ENCODE data around the gene CISTR.
"Not testable (repeated sequence)": the region's sequence is repeated elsewhere in the genome, so short reads cannot be mapped to it uniquely, and the experiment has no call there.

The CISTR gene

DNA sequence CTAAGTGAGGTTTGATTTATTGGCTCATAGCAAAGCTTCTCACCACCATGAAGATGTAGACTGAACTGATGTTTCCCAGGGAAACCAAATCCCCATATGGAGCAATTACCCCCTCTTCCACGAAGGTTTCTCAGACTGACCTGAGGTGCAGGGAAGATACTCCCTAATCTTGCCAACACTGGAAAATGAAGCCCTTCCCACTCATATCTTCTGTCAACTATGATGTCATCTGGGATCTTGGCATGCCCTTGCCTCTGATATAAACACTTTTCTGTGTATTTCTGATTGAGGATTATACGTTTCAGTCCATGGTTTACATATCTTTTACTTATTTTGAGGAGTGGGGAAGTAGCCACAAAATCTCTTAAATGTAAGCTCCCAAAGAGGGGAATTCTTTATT lies 14.1 kb upstream of the CISTR start:
- in situ Hi-C loops (cut with MboI; ENCODE audit: low sequenced_read_pairs) = no loop called here

DNA sequence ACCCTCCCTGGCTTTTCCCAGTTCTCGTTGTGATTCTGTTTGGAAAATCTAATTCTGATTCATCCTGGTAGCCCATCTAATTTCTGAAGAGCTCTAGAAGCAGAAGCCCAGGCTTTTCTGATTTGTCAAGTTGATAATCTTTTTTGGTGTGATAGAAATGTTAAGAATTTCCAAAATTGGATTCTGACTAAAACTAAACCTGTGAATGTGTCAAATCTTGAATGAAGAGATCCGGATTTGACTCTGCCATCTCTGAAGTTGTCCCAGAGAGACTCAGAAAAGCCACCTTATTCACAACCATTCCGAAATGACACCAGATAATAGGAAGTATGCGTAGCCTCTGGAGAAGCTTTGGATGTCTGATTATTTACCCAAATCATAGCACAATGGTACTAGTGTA lies 12.8 kb upstream of the CISTR start:
- in situ Hi-C loops (cut with MboI; ENCODE audit: low sequenced_read_pairs) = no loop called here

DNA sequence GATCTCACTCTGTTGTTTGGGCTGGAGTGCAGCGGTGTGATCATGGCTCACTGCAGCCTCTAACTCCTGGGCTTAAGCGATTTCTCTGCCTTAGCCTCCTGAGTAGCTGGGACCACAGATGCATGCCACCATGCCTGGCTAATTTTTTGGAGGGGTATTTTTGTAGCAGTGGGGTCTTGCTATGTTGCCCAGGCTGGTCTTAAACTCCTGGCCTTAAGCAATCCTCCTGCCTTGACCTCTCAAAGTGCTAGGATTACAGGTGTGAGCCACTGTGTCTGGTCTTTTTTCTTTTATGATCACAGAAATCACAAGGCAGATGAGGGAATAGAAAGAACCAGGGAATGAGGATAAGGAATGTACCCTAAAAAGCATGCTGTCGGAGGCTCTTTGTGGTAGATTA lies 11.0 kb upstream of the CISTR start:
- in situ Hi-C loops (cut with MboI; ENCODE audit: low sequenced_read_pairs) = not testable (repeated sequence)

DNA sequence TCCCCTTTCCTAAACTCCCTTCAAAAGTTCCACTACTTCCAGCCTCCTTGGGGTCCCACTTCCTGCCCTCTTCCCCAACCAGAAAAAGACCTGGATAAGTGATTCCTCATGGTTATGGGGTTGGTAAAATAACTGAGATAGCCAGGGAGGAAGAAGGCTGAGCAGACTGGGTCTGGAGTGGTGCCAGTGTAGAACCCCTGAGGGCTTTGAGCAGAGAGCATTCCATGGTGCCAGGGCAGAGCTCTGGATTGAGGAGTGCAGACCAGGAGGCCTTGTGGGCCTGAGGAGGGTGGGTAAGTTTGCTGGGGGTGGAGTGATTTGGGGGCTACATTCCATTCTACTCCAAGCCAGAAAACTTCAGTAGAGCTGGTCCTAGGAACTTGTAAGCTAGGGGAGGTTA lies 9.5 kb upstream of the CISTR start:
- in situ Hi-C loops (cut with MboI; ENCODE audit: low sequenced_read_pairs) = no loop called here

DNA sequence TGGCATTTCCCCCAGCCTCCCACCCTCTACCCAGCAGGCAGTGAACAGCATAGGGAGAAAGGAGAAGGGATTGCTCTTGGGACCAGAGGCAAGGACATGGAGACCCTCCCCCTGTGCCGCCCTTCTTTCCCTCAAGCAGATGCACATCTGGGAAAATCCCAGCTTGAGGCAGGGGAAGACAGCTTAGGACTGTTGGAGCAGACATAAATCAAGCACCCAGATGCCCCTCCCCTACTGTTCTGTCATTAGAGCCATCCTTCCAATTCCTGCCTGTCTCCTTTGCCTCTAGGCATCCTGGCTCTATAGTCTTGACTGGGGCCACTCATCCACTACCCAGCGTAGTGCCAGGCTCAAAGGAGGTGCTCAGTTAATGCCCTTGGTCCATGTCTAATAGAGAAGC lies 7.5 kb upstream of the CISTR start:
- in situ Hi-C loops (cut with MboI; ENCODE audit: low sequenced_read_pairs) = no loop called here

DNA sequence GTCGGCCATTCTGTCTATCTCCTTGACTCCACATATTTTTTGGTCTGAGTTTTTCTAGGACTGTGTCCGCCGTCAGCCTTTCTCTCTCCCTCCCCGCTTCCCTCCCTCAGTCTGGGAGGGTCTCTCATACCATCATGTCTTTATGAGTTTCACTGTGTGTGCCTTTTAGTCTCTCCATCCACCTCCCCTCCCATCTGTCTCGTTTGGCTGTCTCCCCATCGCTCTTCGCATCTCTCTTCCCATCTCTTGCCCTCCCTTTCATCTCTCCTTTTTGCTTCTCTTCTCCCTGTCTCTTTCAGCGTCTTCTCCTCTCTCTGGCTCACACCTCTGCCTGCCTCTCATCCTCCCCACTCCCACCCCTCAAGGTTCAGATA lies 6.9 kb upstream of the CISTR start:
- in situ Hi-C loops (cut with MboI; ENCODE audit: low sequenced_read_pairs) = no loop called here

DNA sequence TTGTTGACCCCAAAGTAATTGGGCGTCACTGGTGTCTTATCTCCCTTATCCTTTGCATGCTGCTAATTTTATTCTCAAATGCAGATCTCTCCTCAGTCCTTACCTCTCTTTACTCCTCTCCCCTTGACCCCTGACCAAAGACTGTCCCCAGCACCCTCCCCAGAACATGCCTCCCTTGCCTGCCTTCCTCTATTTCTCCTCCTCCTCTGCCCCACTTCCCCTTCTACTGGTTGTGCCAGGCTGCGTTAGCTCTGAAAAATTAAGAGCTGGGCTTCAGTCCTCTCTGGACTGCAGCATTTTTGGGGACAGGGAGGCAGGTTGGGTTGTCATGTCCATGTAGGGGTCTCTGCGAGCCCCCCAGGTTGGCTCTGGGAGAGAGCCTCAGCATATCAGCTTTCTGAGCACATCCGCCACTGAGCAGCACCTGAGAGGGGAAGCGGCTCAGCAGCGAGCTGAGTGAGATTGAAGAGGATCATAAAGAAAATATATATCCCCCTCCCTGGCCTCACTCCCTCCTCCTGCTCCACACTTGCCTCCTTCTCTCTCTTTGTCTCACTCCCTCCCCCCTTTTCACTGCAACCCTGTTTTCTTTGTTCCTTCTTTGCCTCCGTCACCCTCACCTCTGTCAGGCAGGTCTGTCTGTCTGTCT lies 6.4 kb upstream of the CISTR start:
- in situ Hi-C loops (cut with MboI; ENCODE audit: low sequenced_read_pairs) = no loop called here

DNA sequence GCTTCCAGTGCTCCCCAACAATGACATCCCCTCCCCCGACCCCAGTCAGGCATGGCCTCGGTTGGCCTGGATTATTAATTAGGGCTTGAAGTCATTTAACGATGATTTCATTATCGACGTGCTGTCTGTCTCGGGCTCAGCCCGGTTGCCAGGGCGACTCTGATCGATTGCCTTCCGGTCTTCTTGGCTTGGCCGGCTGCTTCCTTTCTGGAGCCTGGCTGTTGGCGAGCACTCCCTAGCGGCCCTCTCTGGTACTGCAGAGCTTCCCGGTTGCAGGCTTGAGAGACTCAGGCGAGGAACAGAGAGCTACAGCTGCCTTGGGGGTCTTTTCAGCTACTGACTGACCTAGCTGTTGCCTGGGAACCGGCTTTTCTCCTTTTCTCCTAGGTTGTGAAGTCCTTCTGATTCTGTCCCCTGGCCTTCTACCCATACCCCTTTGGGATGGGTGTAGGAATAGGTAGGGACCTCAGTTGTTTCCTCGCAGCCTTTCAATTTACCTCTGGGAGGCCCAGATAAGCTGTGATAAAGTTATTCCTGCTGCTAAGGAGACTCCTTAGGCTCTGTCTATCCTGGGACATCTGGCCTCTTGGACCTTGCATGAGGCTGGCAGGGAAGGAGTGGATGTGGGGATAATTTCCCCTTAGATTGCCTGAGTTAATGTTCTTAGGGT lies 5.5 kb upstream of the CISTR start:
- in situ Hi-C loops (cut with MboI; ENCODE audit: low sequenced_read_pairs) = no loop called here

DNA sequence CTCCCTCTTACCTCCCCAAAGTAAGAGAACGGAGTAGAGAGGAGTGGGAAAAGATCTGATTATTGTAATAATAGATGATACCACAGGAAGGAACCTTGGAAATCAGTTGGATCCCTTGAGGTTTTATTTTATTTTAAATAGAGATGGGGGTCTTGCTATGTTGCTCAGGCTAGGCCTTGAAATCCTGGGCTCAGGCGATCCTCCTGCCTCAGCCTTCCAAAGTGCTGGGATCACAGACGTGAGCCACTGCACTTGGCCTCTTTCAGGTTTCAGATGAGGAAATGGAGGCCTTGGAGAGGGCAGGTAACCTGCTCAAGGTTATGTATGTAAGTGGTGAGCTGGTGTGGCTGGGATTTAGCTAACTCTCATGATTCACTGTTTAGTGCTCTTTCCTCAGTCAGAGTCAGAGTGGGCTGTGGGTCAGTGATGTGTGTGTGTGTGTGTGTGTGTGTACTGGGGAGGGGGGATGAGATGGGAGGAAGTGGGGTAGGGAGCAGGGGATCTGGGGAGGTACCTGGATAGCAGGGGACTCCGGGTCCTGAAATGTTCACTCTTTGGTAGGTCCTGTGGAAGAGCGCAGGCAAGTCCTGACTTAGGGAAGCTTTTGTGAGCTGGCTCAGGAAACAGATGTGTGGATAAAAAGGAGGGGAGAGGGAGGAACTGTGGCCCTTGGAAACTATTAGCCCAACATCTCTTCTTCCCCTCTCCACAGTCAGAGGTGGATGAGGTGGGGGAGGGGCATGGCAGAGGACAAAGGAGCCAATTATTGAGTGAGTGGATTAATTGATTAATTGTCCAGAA lies 4.7 kb upstream of the CISTR start:
- in situ Hi-C loops (cut with MboI; ENCODE audit: low sequenced_read_pairs) = no loop called here

DNA sequence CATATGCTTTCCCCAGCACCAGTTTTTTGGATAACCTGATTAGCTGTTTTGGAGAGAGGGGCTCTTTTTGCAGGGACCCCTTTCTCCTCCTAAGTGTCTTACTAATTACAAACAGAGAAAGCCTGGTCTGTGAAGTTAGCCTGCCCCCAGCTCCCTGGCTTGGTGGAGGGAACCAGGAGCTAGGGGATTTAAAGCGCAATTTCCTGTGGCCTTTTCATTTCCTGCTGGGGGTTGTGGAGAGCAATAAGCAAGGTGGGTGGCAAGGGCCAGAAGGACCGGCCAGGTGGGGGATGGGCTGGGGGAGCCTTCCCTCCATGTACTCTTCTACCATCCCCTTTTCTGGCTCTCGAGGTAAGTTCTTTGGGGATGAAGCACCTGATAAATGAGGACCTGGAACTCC lies 4.1 kb upstream of the CISTR start:
- in situ Hi-C loops (cut with MboI; ENCODE audit: low sequenced_read_pairs) = no loop called here

DNA sequence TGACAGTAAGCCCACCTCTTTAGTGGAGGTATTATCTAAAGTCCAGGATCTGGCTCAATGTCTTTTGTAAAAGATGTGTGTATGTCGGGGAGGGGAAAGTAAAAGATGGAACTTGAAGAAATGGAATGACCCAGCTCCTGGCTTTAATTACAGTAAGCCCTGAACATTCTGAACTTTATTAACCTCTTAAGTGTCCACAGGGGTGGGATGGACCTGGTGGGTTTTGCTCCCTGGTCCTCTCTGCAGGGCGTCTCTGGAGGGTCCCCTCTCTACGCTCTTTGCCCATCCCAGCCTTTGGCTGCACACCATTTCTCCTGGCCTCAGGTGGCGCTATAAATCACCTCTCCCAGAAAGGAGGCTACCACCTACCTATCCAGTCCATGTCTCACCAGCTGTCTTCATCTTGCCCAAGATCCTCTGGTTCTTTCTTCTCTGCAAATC lies 3.7 kb upstream of the CISTR start:
- in situ Hi-C loops (cut with MboI; ENCODE audit: low sequenced_read_pairs) = no loop called here

DNA sequence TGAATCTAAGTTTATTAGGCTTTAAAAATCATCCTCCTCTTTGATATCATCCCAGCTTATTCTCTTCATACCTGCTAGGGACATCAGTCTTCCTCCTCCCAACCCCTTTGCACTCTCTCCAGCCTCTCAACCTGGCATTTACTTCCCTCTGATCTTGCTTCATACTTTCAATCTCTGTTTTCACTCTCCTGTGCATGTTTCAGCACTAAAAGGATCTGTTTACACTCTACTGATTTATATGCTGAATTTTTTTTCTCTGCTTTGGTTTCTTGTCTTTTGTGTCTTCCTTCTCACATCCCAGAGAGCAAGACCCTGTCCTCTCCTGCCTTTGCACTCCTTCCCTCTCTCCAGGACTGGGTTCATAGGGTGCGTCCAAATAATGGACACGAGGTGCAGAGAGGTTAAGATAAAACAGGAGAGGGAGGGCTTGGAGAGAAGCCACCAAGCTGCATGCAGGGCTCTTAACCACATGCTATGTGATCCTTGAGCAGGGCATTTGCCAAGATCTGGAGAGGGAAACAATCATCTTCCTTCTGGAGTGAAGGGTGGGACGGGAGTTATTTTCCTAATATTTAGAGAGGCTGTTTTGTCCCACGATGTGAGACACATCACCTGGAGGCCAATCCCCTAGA lies 3.0 kb upstream of the CISTR start:
- in situ Hi-C loops (cut with MboI; ENCODE audit: low sequenced_read_pairs) = no loop called here

DNA sequence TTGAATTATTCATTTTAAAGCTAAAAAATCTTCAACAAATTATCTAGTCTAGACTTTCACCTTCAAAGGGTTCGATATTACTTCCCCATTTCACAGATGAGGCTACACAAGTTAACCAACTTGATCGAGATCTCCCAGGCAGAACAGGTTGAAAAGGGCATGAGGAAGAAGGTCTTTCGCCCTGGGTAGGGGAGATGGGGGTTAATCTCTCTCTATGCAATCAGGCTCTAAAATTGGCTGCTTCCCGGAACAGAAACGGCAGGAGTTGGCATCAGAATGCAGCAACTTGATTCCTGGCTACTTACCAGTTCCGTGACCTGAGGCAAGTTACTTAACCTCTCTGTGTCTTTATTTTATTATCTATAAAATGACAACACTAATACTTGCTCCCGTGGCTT lies 2.4 kb upstream of the CISTR start:
- in situ Hi-C loops (cut with MboI; ENCODE audit: low sequenced_read_pairs) = no loop called here

DNA sequence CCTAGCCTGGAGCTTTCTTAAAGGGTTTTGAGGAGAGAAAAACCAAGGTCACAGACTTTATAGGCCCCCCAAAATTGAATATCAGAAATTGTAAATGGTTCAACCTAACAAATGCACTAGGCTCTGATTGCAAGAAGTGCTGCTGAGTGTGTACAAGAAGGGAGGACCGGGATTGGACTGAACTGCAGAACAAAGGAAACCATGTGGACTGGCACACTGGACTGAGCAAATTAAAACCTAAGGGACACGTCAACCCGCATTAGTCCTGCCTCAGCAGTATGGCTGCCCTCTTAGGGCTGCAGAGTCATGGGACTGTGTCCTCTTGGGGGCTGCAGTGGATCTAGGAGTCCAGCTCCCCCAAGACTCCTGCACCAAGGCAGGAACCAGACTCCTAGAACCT lies 842 bp upstream of the CISTR start:
- in situ Hi-C loops (cut with MboI; ENCODE audit: low sequenced_read_pairs) = no loop called here

DNA sequence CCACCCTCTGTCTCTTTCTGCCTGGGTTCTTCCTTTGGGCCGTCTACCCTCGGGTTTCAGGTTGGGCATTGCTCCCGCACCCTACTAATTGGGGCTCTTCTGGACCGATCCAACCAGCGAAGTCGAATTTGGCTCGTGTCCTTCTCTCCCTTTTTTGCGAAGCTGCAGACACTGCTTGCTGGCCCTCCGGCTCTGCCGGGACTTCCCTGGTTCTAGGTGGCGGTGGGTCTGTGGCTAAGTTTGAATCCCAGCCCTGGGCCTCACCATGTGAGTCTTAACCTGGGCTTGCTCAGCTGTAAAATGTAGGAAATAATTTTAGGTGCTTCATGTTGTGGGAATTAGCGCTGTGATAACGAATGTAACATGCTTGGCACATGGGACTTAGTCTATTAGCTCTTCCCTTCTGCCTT lies 418 bp upstream of the CISTR start:
- in situ Hi-C loops (cut with MboI; ENCODE audit: low sequenced_read_pairs) = no loop called here

DNA sequence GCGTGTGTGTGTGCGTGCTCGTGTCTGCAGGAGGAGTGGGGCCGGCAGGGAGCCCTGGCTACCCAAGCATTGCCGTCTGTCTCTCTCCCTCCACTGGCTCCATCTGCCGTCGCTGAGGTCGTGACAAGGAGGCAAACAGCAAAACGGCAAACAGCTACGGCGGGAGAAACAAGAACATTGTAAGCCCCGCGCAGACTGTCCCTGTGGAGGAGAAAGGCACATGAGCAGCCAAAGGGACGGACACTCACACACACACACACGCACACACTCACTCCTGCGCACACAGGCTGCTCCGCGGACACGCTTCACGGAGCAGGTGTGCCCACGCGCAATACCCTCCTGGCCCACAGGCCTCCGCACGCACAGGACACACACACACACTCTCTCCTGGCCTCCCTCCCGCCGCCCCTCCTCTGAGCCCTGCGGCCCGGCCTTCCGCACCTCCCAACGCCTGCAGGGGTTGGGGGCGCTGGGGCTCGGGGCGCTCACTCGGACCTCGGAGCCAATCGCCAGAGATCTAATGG lies 905 bp downstream of the CISTR start:
- in situ Hi-C loops (cut with MboI; ENCODE audit: low sequenced_read_pairs) = no loop called here

DNA sequence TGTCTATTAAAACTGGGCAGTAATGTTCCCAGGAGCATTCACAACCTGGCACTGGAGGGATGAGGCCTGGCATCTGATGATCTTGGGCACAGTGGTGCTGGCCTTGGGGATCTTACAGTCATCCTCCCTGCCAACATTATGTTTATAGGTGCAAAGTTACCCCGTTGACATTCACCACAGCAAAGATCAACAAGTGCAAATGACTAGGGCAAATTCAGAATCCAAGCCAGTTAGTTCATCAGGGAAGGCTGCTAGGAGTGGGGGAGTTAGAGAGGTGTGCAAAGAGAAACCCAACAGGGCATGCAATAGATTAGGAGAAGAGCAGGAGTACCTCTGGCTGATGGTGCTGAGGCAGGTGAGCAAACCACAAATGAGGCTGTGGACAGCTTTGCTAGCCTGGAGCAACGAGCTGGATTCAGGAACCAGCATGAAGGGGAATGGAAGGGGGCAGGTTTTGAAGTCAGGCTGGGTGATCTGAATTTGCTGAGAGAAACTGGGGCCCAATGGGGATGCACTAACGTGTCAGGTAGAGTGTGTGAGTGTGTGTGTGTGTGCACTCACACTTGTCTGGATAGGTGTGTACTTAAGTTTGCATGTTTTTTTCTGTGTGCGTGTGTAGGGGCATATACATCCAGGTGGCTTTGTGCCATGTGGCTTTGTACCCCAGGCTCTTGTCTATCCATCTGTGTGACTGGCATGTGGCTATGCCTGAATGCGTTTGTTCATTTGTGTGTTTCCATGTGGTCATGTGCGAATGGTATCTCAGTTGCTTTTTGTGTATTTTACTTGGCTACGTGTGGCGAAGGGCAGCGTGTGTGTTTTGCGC lies 1.6 kb downstream of the CISTR start:
- in situ Hi-C loops (cut with MboI; ENCODE audit: low sequenced_read_pairs) = no loop called here

DNA sequence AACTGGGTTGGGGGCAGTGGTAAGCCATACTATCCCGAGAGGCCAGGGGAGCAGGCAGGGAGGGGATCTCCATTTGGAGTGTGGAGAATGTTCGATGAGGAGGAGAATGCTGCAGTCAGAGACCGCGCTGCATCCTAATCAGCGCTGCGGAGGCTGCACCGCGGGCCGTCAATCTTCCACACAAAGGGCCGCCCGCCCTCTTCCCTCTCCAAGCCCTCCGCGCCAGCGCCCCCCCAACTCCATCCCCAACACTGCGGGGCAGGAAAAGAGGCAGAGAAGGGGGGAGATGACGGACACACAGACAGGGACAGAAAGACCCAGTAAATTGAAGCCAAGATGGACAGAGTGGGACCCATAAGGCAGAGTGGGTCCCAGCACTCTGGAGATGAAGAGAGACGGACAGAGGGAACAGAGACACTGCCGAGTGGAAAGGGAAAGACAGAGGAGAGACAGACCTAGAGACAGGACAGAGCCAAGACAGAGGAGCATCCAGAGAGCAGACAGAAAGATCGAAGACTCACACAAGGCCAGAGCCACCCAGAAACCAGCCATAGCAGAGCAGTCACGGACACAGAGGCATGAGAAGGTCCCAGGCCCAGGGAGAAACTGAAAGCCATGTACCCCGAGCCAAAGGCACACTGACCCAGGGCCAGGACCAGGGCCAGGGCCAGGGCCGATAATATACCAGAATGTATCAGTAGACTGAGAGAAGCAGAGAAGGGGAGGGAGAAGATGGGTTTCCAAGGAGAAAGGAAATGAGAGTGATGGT lies 3.5 kb downstream of the CISTR start:
- in situ Hi-C loops (cut with MboI; ENCODE audit: low sequenced_read_pairs) = no loop called here

DNA sequence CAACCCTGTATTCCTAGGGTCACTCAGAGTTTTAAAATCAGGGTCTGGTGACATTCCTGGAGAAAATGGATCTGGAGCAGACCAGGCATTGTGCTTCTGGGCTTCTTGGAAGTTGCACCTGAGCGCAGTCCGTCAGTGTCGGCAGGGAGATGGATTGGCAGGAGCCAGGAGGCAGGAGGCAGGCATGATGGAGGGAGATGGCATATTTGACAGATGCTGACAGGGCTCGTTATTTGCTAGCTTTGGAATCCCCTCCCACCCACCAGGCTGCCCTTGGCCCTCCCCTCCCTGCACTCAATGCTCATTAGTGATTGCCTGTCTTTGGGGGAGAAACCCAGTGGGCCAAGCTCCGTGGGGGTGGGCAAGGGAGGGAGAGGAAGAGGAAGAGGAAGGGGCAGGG lies 4.7 kb downstream of the CISTR start:
- in situ Hi-C loops (cut with MboI; ENCODE audit: low sequenced_read_pairs) = no loop called here

DNA sequence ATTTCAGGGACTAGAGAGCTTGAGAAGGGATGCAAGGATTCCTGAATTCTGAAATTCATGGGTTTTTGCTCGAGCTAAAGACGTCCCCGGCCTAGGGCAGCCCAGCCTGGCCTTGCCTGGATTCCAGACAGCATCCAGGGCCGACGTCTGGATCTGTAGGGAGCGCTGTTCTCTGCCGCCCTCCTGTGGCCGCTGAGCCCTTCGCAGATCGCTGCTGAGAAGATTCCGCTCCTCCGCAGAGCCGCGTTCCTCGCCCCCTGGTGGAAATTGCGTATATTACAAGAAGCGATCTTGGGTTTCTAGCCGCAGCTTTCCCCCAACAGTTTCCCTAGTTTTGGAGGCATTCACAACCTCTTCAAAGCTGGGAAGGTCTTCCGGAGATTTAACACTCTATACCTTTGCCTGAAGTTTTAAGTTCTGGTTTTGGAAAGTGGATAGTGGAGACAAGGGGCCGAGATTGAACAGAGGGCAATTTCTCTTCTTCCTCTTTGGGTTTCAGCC lies 5.1 kb downstream of the CISTR start:
- in situ Hi-C loops (cut with MboI; ENCODE audit: low sequenced_read_pairs) = no loop called here

Measured in HL-60/S4 (cell line).